Measurements from ENCODE around the gene DUSP16.
"Not testable (repeated sequence)": the region's sequence is repeated elsewhere in the genome, so short reads cannot be mapped to it uniquely, and the experiment has no call there.

Gene DUSP16

GRCh38 chr12:12583510-12584178 lies 21.0 kb upstream of the DUSP16 start:
- no peak for DNase-seq (ENCODE audit: low read depth)

- no peak for DNase-seq (ENCODE audit: low read depth)
Measured at GRCh38 chr12:12582895-12583303, 20.2 kb upstream of the DUSP16 start.

- DNase-seq (ENCODE audit: low read depth), result no peak
Measured at GRCh38 chr12:12582193-12582881, 19.7 kb upstream of the DUSP16 start.

- DNase-seq (ENCODE audit: low read depth), result not testable (repeated sequence)
Measured at GRCh38 chr12:12580716-12581115, 18.1 kb upstream of the DUSP16 start.

GRCh38 chr12:12577786-12578185 lies 15.1 kb upstream of the DUSP16 start:
- no peak for DNase-seq (ENCODE audit: low read depth)

- DNase-seq (ENCODE audit: low read depth), result no peak
Measured at GRCh38 chr12:12572659-12573058, 10.0 kb upstream of the DUSP16 start.

GRCh38 chr12:12565971-12566370 lies 3.3 kb upstream of the DUSP16 start:
- DNase-seq (ENCODE audit: low read depth), result not testable (repeated sequence)

GRCh38 chr12:12564911-12565310 lies 2.2 kb upstream of the DUSP16 start:
- no peak for DNase-seq (ENCODE audit: low read depth)

GRCh38 chr12:12563290-12563928 lies 746 bp upstream of the DUSP16 start:
- DNase-seq (ENCODE audit: low read depth), result no peak

GRCh38 chr12:12562016-12562483 lies 613 bp downstream of the DUSP16 start:
- DNase-seq (ENCODE audit: low read depth), result peak; percentile 19

- DNase-seq (ENCODE audit: low read depth), result peak; percentile 7
Measured at GRCh38 chr12:12561371-12562015, 1.2 kb downstream of the DUSP16 start.

GRCh38 chr12:12560587-12561370 lies 1.9 kb downstream of the DUSP16 start:
- peak; percentile 54 for DNase-seq (ENCODE audit: low read depth)

GRCh38 chr12:12559719-12560296 lies 2.9 kb downstream of the DUSP16 start:
- no peak for DNase-seq (ENCODE audit: low read depth)

- DNase-seq (ENCODE audit: low read depth), result no peak
Measured at GRCh38 chr12:12558291-12558690, 4.4 kb downstream of the DUSP16 start.

- DNase-seq (ENCODE audit: low read depth), result no peak
Measured at GRCh38 chr12:12557733-12558132, 4.9 kb downstream of the DUSP16 start.

- no peak for DNase-seq (ENCODE audit: low read depth)
Measured at GRCh38 chr12:12555656-12556055, 7.0 kb downstream of the DUSP16 start.

GRCh38 chr12:12553208-12553785 lies 9.4 kb downstream of the DUSP16 start:
- DNase-seq (ENCODE audit: low read depth), result no peak

GRCh38 chr12:12551115-12551514 lies 11.5 kb downstream of the DUSP16 start:
- no peak for DNase-seq (ENCODE audit: low read depth)

- DNase-seq (ENCODE audit: low read depth), result no peak
Measured at GRCh38 chr12:12550277-12550676, 12.4 kb downstream of the DUSP16 start.

- DNase-seq (ENCODE audit: low read depth), result no peak
Measured at GRCh38 chr12:12549426-12549825, 13.2 kb downstream of the DUSP16 start.

- DNase-seq (ENCODE audit: low read depth), result no peak
Measured at GRCh38 chr12:12548713-12549112, 13.9 kb downstream of the DUSP16 start.
